Kidney (tissue), 14 donors: Measurements from ENCODE around the gene GPN1. TPM values are rescaled to one million over a fixed set of nuclear protein-coding genes. Genes with fewer than 3 reads are reported as not detected.
"Not testable (repeated sequence)": the region's sequence is repeated elsewhere in the genome, so short reads cannot be mapped to it uniquely, and the experiment has no call there.

ENCODE experiments used
- DNase-seq, 5 donors: peaks; one replicate each; pipeline ENCODE4 v3.0.0-alpha.2; 2013 to 2020
- FAIRE-seq: peaks from 2 replicates; lab custom pipeline; 2012; peaks lifted over from hg19 to GRCh38; lab: Jason Lieb, UNC
- H3K27ac ChIP-seq, 2 donors: one replicate each; pipeline ENCODE4 v1.7.0; 2013; ENCODE audit warnings: low read depth in 2 of 2, low read length in 2 of 2, inconsistent platforms in 1 of 2
- H3K27me3 ChIP-seq: one replicate; pipeline ENCODE4 v1.7.1; 2013; ENCODE audit warnings: low read length, inconsistent platforms; ENCODE audit not compliant: control insufficient read depth, insufficient read depth
- H3K36me3 ChIP-seq, 3 donors: one replicate each; pipeline versions ENCODE4 v1.7.0 to v1.7.1; 2013; ENCODE audit warnings: low read length in 3 of 3, control low read depth in 1 of 3, inconsistent platforms in 1 of 3; ENCODE audit not compliant: insufficient read depth in 3 of 3, control insufficient read depth in 2 of 3
- H3K4me1 ChIP-seq, 3 donors: one replicate each; pipeline versions ENCODE4 v1.7.0 to v1.7.1; 2013; ENCODE audit warnings: low read length in 3 of 3, inconsistent platforms in 1 of 3, low read depth in 1 of 3; ENCODE audit not compliant: control insufficient read depth in 2 of 3, insufficient read depth in 2 of 3
- H3K4me3 ChIP-seq, 3 donors: one replicate each; pipeline versions ENCODE4 v1.7.0 to v1.8.1; 2013; ENCODE audit warnings: low read length in 3 of 3, control low read depth in 1 of 3, inconsistent platforms in 1 of 3
- H3K9ac ChIP-seq, 3 donors: one replicate each; pipeline versions ENCODE4 v1.7.0 to v1.7.1; 2013; ENCODE audit warnings: low read length in 3 of 3, control low read depth in 1 of 3, inconsistent platforms in 1 of 3
- H3K9me3 ChIP-seq, 3 donors: one replicate each; pipeline versions ENCODE4 v1.7.0 to v1.7.1; 2013; ENCODE audit warnings: low read length in 3 of 3, control low read depth in 1 of 3, inconsistent platforms in 1 of 3; ENCODE audit not compliant: control insufficient read depth in 2 of 3, insufficient read depth in 1 of 3
- intact Hi-C: fragments of 100-400 bp; cut with DNase I; formaldehyde crosslinking; loops from one replicate; pipeline ENCODE4 v1.11.1; 2022
- polyA plus RNA-seq: library from polyadenylated mRNA; stranded (reverse); fragments of 350-450 nt; fragmentation: Illumina TruSeq; extraction: RNeasy Lipid Tissue Mini Kit (QIAGEN cat#74804); gene quantifications from one replicate; pipeline ENCODE4 v1.2.3, GENCODE V29; 2014; ENCODE audit warnings: low read depth, low replicate concordance; ENCODE audit not compliant: insufficient read depth
- total RNA-seq: library from RNA; stranded (reverse); fragmentation: NEBNext Ultra II Directional; extraction: Animal tissue kit (Norgen Biotek cat#: 25700); gene quantifications from one replicate; pipeline ENCODE4 v1.2.1, GENCODE V29; 2021
- TF ChIP-seq, protein P1 (sequence below): IDR thresholded peaks from 3 replicates; pipeline ENCODE4 v1.5.1; 2012; ENCODE audit warnings: mild to moderate bottlenecking, moderate library complexity, borderline replicate concordance; ENCODE audit not compliant: insufficient read depth; ENCODE audit errors: extremely low read depth
- donor health status: control.
- donor health status: control.
- donor health status: control.
- donor health status: control.
- donor health status: control.
- donor health status: DM: yes; HTN: yes; CAD: no.
- donor health status: Normal renal cell carcinoma (clear cell type).

Gene GPN1
- total and polyA plus RNA-seq, 2 donors from 2014 or later = 28.1 to 31.6 TPM

DNA sequence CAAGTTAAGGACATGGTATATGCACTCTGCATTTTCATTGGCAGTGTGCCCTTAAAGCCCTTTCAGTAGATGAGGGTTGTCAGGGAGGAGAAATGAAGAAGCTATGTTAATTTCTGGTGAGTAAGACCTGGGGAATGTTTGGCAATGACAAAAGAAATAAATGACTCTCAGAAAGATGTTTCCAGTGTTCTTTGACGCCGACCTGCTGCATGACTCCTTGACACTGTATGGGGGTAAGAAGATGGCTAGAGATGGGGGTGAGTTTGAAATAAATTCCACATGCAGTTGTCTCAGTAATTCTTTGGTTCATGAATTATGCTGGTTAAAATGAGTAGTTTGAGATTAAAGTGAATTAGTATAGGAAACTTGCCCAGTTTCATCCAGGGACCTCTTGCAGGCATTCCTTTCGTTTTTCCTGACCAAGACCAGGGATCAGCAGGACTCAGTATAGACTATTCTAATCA is 5.9 kb upstream of the GPN1 start:
- FAIRE-seq = no peak
- Histone ChIP-seq H3K4me3 (no peak overlapping the region), H3K27ac (no peak overlapping the region), H3K9ac (no peak overlapping the region), H3K27me3 (no peaks in the 10 kb centered on the region), H3K36me3 (peaks cover 3 to 33% (median 20%) of the 10 kb centered on the region in 3 donors), H3K4me1 (peaks cover 0 to 2% (median 0%) of the 10 kb centered on the region in 3 donors), H3K9me3 (no peaks in the 10 kb centered on the region)
- DNase-seq = no peak
- TF ChIP-seq, protein P1, sequence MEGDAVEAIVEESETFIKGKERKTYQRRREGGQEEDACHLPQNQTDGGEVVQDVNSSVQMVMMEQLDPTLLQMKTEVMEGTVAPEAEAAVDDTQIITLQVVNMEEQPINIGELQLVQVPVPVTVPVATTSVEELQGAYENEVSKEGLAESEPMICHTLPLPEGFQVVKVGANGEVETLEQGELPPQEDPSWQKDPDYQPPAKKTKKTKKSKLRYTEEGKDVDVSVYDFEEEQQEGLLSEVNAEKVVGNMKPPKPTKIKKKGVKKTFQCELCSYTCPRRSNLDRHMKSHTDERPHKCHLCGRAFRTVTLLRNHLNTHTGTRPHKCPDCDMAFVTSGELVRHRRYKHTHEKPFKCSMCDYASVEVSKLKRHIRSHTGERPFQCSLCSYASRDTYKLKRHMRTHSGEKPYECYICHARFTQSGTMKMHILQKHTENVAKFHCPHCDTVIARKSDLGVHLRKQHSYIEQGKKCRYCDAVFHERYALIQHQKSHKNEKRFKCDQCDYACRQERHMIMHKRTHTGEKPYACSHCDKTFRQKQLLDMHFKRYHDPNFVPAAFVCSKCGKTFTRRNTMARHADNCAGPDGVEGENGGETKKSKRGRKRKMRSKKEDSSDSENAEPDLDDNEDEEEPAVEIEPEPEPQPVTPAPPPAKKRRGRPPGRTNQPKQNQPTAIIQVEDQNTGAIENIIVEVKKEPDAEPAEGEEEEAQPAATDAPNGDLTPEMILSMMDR = no peak
- intact Hi-C loops = no loop called here

DNA sequence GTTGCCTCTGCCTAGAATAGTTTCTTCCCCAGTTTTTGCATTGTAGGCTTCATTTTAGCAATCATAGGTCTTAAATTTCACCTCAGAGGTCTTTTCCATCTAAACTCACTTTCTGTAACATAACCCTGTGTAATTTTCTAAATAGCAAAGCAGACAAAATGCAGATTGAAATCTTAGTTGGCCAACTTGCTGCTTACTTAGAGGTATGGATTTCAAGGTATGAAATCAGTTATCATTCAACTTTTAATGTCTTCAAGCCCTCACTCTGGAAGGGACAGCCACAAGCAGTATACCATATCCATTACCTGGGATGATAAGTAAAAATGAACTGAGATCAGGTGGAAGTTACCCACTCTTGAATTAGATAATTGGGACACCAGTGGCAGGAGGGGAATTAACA is 3.9 kb upstream of the GPN1 start:
- TF ChIP-seq, protein P1 = no peak
- Histone ChIP-seq H3K4me3 (no peak overlapping the region), H3K9ac (no peak overlapping the region), H3K4me1 (peaks cover 0 to 10% (median 0%) of the 10 kb centered on the region in 3 donors), H3K36me3 (peaks cover 3 to 33% (median 20%) of the 10 kb centered on the region in 3 donors), H3K27ac (no peak overlapping the region), H3K27me3 (no peaks in the 10 kb centered on the region), H3K9me3 (no peaks in the 10 kb centered on the region)
- intact Hi-C loops = no loop called here
- DNase-seq = no peak
- no peak for FAIRE-seq

DNA sequence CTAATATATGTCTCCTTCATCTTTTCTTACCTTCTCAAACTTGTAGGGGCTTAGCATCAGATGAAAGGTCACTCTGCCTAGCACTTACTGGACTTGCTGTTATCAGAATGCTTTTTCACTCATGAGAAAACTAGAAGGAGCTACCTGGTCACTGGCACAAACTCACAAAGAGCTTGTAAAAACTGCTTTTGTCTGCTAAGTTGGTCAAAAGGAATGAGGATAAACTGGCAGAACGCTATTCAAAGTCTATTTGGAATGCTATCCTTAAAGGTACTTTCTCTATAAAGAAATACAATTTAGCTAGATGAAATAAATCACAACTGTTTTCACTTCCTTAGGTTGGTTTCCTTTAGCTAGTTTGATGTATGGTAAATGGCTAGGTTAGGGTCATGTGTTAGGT is 2.5 kb upstream of the GPN1 start:
- Histone ChIP-seq H3K36me3 (peaks cover 0 to 28% (median 13%) of the 10 kb centered on the region in 3 donors), H3K4me1 (peaks cover 0 to 10% (median 0%) of the 10 kb centered on the region in 3 donors)
- H3K9me3 ChIP-seq, DNase-seq, H3K27me3 ChIP-seq, H3K4me3 ChIP-seq, intact Hi-C loops, H3K9ac ChIP-seq, FAIRE-seq, H3K27ac ChIP-seq: not testable (repeated sequence)

DNA sequence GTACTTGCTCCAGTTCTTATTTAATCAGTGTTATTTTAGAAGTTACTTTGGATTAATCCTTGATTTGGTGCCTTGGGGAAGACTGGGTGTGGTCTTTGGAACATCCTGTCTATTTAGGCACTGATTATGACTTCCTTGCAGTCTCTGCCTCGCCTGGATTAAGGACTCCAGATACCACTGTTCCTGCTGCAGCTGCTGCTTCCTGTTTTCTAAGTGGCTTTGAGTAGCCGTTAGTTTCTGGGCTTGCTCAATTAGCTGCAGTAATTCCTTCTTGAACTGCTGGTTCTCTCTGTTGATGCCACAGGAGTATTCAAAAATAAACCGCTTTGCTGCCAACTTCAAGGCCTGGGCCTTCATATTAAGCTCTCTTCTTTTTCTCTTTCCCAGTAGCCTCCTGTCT is 1.9 kb upstream of the GPN1 start:
- H3K9me3 ChIP-seq, H3K27ac ChIP-seq, FAIRE-seq, H3K27me3 ChIP-seq, H3K9ac ChIP-seq, H3K4me3 ChIP-seq, intact Hi-C loops, DNase-seq: not testable (repeated sequence)
- Histone ChIP-seq H3K4me1 (peaks cover 0 to 10% (median 0%) of the 10 kb centered on the region in 3 donors), H3K36me3 (peaks cover 0 to 28% (median 11%) of the 10 kb centered on the region in 3 donors)
